A673 (cell line): ENCODE results near the gene ABHD1. TPM values are rescaled to one million over a fixed set of nuclear protein-coding genes. Genes with fewer than 3 reads are reported as not detected.

Source experiments
- BruUV-seq: library from RNA; stranded (reverse); fragments of 400-500 nt; replicated peaks from 2 replicates; lab custom pipeline; 2021; lab: Mats Ljungman, UMichigan
- CTCF ChIA-PET: fragments of 300-600 bp; sonication (Branson Sonifier 250); formaldehyde crosslinking; loops from one replicate; lab custom pipeline; 2022; ENCODE audit warnings: antibody characterized with exemption; lab: Charles Lee
- POLR2A ChIA-PET: fragments of 300-600 bp; sonication (Branson Sonifier 250); formaldehyde crosslinking; loops from one replicate; lab custom pipeline; 2022; ENCODE audit warnings: antibody characterized with exemption; ENCODE audit not compliant: low non-redundant PET; lab: Charles Lee
- DNase-seq: peaks from one replicate; pipeline ENCODE4 v3.0.0-alpha.2; 2015; ENCODE audit warnings: low spot score
- H3K27ac ChIP-seq: fragments of 200-600 bp; sonication (generic); 2 replicates; pipeline ENCODE4 v1.5.1; 2016; ENCODE audit warnings: mixed run types, low read depth, mild to moderate bottlenecking, mixed read lengths, antibody characterized with exemption, low read length; ENCODE audit not compliant: poor library complexity, severe bottlenecking
- H3K27me3 ChIP-seq: fragments of 200-600 bp; sonication (generic); replicated peaks from 2 replicates; pipeline ENCODE4 v1.6.1; 2017; ENCODE audit warnings: mixed run types, low read depth, mild to moderate bottlenecking, mixed read lengths, antibody characterized with exemption, low read length; ENCODE audit not compliant: insufficient read depth, poor library complexity
- H3K36me3 ChIP-seq: fragments of 200-600 bp; sonication (generic); 2 replicates; pipeline ENCODE4 v1.6.1; 2016; ENCODE audit warnings: mixed run types, mild to moderate bottlenecking, mixed read lengths, antibody characterized with exemption, low read length; ENCODE audit not compliant: insufficient read depth, poor library complexity, severe bottlenecking
- H3K4me1 ChIP-seq: fragments of 200-600 bp; sonication (generic); 2 replicates; pipeline ENCODE4 v1.6.1; 2017; ENCODE audit warnings: mixed run types, mild to moderate bottlenecking, mixed read lengths, antibody characterized with exemption, low read length; ENCODE audit not compliant: insufficient read depth, poor library complexity, severe bottlenecking
- H3K4me3 ChIP-seq: fragments of 200-600 bp; sonication (generic); 2 replicates; pipeline ENCODE4 v1.5.1; 2016; ENCODE audit warnings: low read depth, mixed run types, mild to moderate bottlenecking, mixed read lengths, low read length; ENCODE audit not compliant: poor library complexity, severe bottlenecking
- H3K9me3 ChIP-seq: fragments of 200-600 bp; sonication (generic); 2 replicates; pipeline ENCODE4 v1.6.1; 2016; ENCODE audit warnings: mixed run types, low read depth, mild to moderate bottlenecking, mixed read lengths, antibody characterized with exemption, low read length; ENCODE audit not compliant: poor library complexity, severe bottlenecking
- CTCF ChIP-seq: fragments of 300-800, 200-600 bp; sonication (generic); conservative IDR thresholded peaks from 2 replicates; pipeline ENCODE4 v1.5.1; 2017; ENCODE audit warnings: low read depth, mild to moderate bottlenecking, antibody characterized with exemption, low read length, moderate library complexity, mixed read lengths
- EZH2 ChIP-seq: fragments of 200-600 bp; sonication (generic); IDR thresholded peaks from 2 replicates; pipeline ENCODE4 v1.6.1; 2017; ENCODE audit warnings: borderline replicate concordance, low read depth, mild to moderate bottlenecking, mixed read lengths, antibody characterized with exemption, low read length; ENCODE audit not compliant: poor library complexity, severe bottlenecking
- intact Hi-C: fragments of 100-400 bp; cut with micrococcal nuclease; formaldehyde crosslinking; loops from one replicate; pipeline ENCODE4 v1.10.0; 2022; ENCODE audit not compliant: unreplicated experiment
- total RNA-seq: library from RNA; stranded (reverse); gene quantifications from 2 replicates; pipeline ENCODE4 v1.2.3, GENCODE V29; 2021

ABHD1 gene
- total RNA-seq, 1 experiment from 2014 or later: not detected

GRCh38 chr2:27160191-27160590, 36.6 kb downstream of the ABHD1 start:
- CTCF ChIA-PET: interaction anchor here (1.1 kb wide), 1 partner anchor 9 kb away, joined by 10 read pairs; no protein-coding TSS in a partner anchor
- Histone ChIP-seq H3K36me3 (no peaks in the 10 kb centered on the region), H3K4me1 (no peaks in the 10 kb centered on the region), H3K27ac (no peak overlapping the region), H3K9me3 (no peaks in the 10 kb centered on the region), H3K4me3 (no peak overlapping the region), H3K27me3 (no peaks in the 10 kb centered on the region)
- POLR2A ChIA-PET: no interaction called here
- BruUV-seq: no TSS peak
- intact Hi-C loops: no loop called here
- TF ChIP-seq EZH2: no peak
- no peak for DNase-seq

- DNase-seq: no peak
- CTCF ChIA-PET: no interaction called here
- Histone ChIP-seq H3K4me3 (no peak overlapping the region), H3K27me3 (no peaks in the 10 kb centered on the region), H3K9me3 (no peaks in the 10 kb centered on the region), H3K27ac (no peak overlapping the region), H3K4me1 (no peaks in the 10 kb centered on the region), H3K36me3 (no peaks in the 10 kb centered on the region)
- intact Hi-C loops: no loop called here
- POLR2A ChIA-PET: no interaction called here
- TF ChIP-seq CTCF (no peak), EZH2 (no peak)
- BruUV-seq: no TSS peak
These were observed 38.8 kb downstream of the ABHD1 start for GRCh38 chr2:27162151-27163121.

DNA sequence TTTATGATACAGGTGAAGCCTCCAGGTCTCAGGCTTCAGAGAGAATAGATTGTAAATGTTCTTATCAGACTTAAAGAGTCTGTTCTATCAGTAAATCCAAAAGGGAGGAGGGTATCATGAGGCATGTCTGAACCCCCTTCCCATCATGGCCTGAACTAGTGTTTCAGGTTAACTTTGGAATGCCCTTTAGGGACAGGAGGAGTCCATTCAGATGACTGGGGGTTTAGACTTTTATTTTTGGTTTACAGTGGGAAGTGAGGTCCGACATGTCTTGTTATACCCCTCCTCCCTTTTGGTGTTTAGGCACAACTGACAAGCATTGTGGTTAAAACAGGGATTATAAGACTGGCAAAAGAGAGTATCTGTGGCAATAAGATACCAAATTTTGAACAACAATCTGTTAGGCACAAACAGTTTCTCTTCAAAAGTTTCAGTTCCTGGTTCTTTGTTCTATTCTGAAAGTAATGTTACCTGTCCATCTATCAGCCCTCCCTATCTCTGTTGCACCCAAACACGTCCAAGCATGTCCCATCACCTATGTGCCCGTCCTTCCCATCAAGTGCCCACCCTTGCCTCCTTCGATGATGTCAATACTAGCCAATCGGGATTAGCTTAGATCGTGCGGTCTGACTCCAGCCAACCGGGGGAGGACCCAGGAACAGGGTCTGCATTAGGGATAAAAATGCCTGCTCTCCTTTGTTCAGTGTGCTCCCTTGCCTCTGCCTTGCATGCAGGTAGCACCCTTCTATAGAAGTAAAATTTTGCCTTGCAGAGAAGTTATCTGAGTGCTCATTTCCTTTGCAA, 41.5 kb downstream of the ABHD1 start:
- Histone ChIP-seq H3K4me1 (no peaks in the 10 kb centered on the region), H3K9me3 (no peaks in the 10 kb centered on the region), H3K4me3 (no peak overlapping the region), H3K27me3 (no peaks in the 10 kb centered on the region), H3K27ac (no peak overlapping the region), H3K36me3 (no peaks in the 10 kb centered on the region)
- CTCF ChIA-PET: no interaction called here
- POLR2A ChIA-PET: no interaction called here
- TF ChIP-seq EZH2 (no peak), CTCF (no peak)
- intact Hi-C loops: no loop called here
- no peak for DNase-seq
- no TSS peak for BruUV-seq
